ENCODE results near the gene GATA6.

DNA sequence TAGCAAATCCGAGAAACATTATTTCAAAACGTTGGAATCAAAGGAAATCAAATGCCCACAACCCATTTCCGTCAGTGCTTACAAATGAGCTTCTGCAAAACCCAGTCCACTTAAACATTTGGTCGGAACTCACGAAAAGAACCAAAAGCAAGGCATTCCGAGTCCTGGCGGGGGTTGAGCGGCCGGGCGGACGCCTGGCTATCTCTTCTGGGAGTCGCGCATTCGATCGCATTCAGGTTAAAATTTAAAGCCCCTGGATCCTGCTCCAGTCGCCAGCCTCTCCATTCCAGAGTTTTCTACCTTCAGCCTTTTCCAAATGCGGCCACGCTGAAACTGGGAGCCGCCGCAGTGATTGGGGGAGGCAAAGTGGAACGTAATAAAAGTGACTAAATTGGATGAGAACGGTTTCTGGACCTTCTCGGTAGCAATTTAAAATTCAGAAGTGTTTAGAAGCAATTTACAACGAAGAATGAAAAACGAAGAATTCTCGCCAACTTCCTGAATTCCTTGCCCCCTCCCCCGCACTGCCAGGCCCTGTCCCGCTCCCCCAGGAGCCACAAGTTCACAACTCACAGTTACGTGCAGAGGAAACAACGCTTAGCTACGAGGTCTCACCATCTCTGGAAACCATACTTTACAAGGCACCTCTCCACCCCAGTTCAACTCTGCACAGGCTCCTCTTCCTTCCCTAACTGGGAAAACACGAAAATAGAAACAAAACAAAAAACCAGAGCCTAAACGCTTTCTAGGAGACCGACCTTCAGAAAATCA is 1.7 kb upstream of the GATA6 start:
- no peak for TF ChIP-seq GABPA (IDR thresholded peaks at IDR 0.05; ENCODE audit: low read depth)
- no peak for TF ChIP-seq POLR2AphosphoS5 (IDR thresholded peaks at IDR 0.05; ENCODE audit: low read depth, low read length)
- TF ChIP-seq, protein P1, sequence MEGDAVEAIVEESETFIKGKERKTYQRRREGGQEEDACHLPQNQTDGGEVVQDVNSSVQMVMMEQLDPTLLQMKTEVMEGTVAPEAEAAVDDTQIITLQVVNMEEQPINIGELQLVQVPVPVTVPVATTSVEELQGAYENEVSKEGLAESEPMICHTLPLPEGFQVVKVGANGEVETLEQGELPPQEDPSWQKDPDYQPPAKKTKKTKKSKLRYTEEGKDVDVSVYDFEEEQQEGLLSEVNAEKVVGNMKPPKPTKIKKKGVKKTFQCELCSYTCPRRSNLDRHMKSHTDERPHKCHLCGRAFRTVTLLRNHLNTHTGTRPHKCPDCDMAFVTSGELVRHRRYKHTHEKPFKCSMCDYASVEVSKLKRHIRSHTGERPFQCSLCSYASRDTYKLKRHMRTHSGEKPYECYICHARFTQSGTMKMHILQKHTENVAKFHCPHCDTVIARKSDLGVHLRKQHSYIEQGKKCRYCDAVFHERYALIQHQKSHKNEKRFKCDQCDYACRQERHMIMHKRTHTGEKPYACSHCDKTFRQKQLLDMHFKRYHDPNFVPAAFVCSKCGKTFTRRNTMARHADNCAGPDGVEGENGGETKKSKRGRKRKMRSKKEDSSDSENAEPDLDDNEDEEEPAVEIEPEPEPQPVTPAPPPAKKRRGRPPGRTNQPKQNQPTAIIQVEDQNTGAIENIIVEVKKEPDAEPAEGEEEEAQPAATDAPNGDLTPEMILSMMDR (IDR thresholded peaks at IDR 0.05), result no peak
- no peak for TF ChIP-seq NRF1 (IDR thresholded peaks at IDR 0.05; ENCODE audit: low read depth, low read length)
- TF ChIP-seq, protein P2, sequence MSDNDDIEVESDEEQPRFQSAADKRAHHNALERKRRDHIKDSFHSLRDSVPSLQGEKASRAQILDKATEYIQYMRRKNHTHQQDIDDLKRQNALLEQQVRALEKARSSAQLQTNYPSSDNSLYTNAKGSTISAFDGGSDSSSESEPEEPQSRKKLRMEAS (IDR thresholded peaks at IDR 0.05; ENCODE audit: low read depth), result no peak
- TF ChIP-seq FOXJ3 (CRISPR knock-in tag; IDR thresholded peaks at IDR 0.05), result no peak
- TF ChIP-seq EP300 (IDR thresholded peaks at IDR 0.05; ENCODE audit: borderline replicate concordance in 1 of 2, low read depth in 1 of 2, low read length in 1 of 2), result no peak
- no peak for TF ChIP-seq SIN3A (IDR thresholded peaks at IDR 0.05; ENCODE audit: borderline replicate concordance, low read depth, low read length)
- TF ChIP-seq SMC3 (IDR thresholded peaks at IDR 0.05; ENCODE audit: low read depth, low read length), result no peak
- TF ChIP-seq, protein P3, sequence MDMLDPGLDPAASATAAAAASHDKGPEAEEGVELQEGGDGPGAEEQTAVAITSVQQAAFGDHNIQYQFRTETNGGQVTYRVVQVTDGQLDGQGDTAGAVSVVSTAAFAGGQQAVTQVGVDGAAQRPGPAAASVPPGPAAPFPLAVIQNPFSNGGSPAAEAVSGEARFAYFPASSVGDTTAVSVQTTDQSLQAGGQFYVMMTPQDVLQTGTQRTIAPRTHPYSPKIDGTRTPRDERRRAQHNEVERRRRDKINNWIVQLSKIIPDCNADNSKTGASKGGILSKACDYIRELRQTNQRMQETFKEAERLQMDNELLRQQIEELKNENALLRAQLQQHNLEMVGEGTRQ (IDR thresholded peaks at IDR 0.05; ENCODE audit: borderline replicate concordance, low read depth, low read length), result no peak
- TF ChIP-seq, protein P4, sequence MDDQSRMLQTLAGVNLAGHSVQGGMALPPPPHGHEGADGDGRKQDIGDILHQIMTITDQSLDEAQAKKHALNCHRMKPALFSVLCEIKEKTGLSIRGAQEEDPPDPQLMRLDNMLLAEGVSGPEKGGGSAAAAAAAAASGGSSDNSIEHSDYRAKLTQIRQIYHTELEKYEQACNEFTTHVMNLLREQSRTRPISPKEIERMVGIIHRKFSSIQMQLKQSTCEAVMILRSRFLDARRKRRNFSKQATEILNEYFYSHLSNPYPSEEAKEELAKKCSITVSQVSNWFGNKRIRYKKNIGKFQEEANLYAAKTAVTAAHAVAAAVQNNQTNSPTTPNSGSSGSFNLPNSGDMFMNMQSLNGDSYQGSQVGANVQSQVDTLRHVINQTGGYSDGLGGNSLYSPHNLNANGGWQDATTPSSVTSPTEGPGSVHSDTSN (IDR thresholded peaks at IDR 0.05), result no peak

Measured in SK-N-SH (cell line).